Spinal cord (tissue), 10 donors: ENCODE measurements around the gene ABI1. TPM values are rescaled to one million over a fixed set of nuclear protein-coding genes. Genes with fewer than 3 reads are reported as not detected.

Experiments used
- DNase-seq, 6 donors: peaks; one replicate each; pipeline versions ENCODE4 v3.0.0 to v3.0.0-alpha.2; 2013 to 2015; ENCODE audit warnings: low spot score in 6 of 6, low read depth in 4 of 6
- H3K27ac ChIP-seq: one replicate; pipeline ENCODE4 v1.5.1; 2013; ENCODE audit warnings: low read depth, low read length, control low read depth
- H3K27me3 ChIP-seq: one replicate; pipeline ENCODE4 v1.6.1; 2013; ENCODE audit warnings: low read length; ENCODE audit not compliant: control insufficient read depth, insufficient read depth
- H3K36me3 ChIP-seq: one replicate; pipeline ENCODE4 v1.6.1; 2013; ENCODE audit warnings: low read length; ENCODE audit not compliant: control insufficient read depth, insufficient read depth
- H3K4me1 ChIP-seq: one replicate; pipeline ENCODE4 v1.6.1; 2013; ENCODE audit warnings: low read length; ENCODE audit not compliant: control insufficient read depth, insufficient read depth
- H3K4me3 ChIP-seq: one replicate; pipeline ENCODE4 v1.5.1; 2013; ENCODE audit warnings: low read depth, low read length, control low read depth
- H3K9me3 ChIP-seq: one replicate; pipeline ENCODE4 v1.6.1; 2013; ENCODE audit warnings: low read length; ENCODE audit not compliant: control insufficient read depth, insufficient read depth
- WGBS: methylation state at CpG from one replicate; pipeline ENCODE4 v1.1.5; 2013; ENCODE audit warnings: missing lambda C conversion rate; ENCODE audit not compliant: insufficient coverage; 5-methylcytosine and 5-hydroxymethylcytosine counted together
- polyA plus RNA-seq, 2 donors: library from polyadenylated mRNA; unstranded; fragments of 120-200 nt; gene quantifications; one replicate each; pipeline ENCODE4 v1.2.1, GENCODE V29; 2013; ENCODE audit not compliant: insufficient read length in 2 of 2
- total RNA-seq, 2 donors: library from RNA; depleted of rRNA in 1 of 2; stranded (reverse); fragments of 120-200 nt in 1 of 2; fragments of >200 nt in 1 of 2; gene quantifications; one replicate each; pipeline versions ENCODE4 v1.2.3 to v1.2.4, GENCODE V29; 2013 to 2014
- donor health status: healthy.

The ABI1 gene
- total and polyA plus RNA-seq, 4 donors = 60.3 to 87.0 (median 76.2) TPM

- WGBS = no CpG with 5 or more reads among the region's 4 CpGs
These were observed 131.4 kb downstream of the ABI1 start for GRCh38 chr10:26729395-26729794.

GRCh38 chr10:26728957-26729356, 131.8 kb downstream of the ABI1 start:
- Histone ChIP-seq H3K36me3 (peaks cover 29% of the 10 kb centered on the region), H3K4me3 (no peak overlapping the region), H3K9me3 (no peaks in the 10 kb centered on the region), H3K4me1 (peaks cover 14% of the 10 kb centered on the region), H3K27ac (no peak overlapping the region), H3K27me3 (no peaks in the 10 kb centered on the region)
- WGBS = 100% methylated on average over 1 of the region's 7 CpGs
- no peak for DNase-seq

More at GRCh38 chr10:26729395-26729794, 131.4 kb downstream of the ABI1 start:
- Histone ChIP-seq H3K4me3 (no peak overlapping the region), H3K27me3 (no peaks in the 10 kb centered on the region), H3K4me1 (peaks cover 18% of the 10 kb centered on the region), H3K36me3 (peaks cover 28% of the 10 kb centered on the region), H3K27ac (no peak overlapping the region), H3K9me3 (no peaks in the 10 kb centered on the region)
- no peak for DNase-seq

- no peaks in the 10 kb centered on the region for H3K27me3 ChIP-seq
- H3K9me3 ChIP-seq = no peaks in the 10 kb centered on the region
- H3K27ac ChIP-seq = no peak overlapping the region
- peaks cover 4% of the 10 kb centered on the region for H3K4me1 ChIP-seq
- no CpG with 5 or more reads among the region's 1 CpG for WGBS
- no peak overlapping the region for H3K4me3 ChIP-seq
- peaks cover 23% of the 10 kb centered on the region for H3K36me3 ChIP-seq
- no peak for DNase-seq
These were observed 133.8 kb downstream of the ABI1 start for GRCh38 chr10:26727005-26727404.

- WGBS = 88% methylated on average over 2 of the region's 8 CpGs
- H3K4me3 ChIP-seq = no peak overlapping the region
- H3K27ac ChIP-seq = no peak overlapping the region
- H3K36me3 ChIP-seq = peaks cover 24% of the 10 kb centered on the region
- H3K4me1 ChIP-seq = no peaks in the 10 kb centered on the region
- peak in 5 of 6 donors; percentile 51 to 91 (median 65) for DNase-seq
- H3K27me3 ChIP-seq = no peaks in the 10 kb centered on the region
- no peaks in the 10 kb centered on the region for H3K9me3 ChIP-seq
These were observed 134.7 kb downstream of the ABI1 start for GRCh38 chr10:26725837-26726727.

- H3K27ac ChIP-seq = no peak overlapping the region
- no peak for DNase-seq
- 96% methylated on average over 4 of the region's 4 CpGs for WGBS
These were observed 137.7 kb downstream of the ABI1 start for GRCh38 chr10:26723016-26723415.

GRCh38 chr10:26721561-26721960, 139.2 kb downstream of the ABI1 start:
- Histone ChIP-seq H3K27me3 (no peaks in the 10 kb centered on the region), H3K9me3 (no peaks in the 10 kb centered on the region), H3K4me1 (no peaks in the 10 kb centered on the region), H3K27ac (no peak overlapping the region), H3K36me3 (peaks cover 23% of the 10 kb centered on the region), H3K4me3 (no peak overlapping the region)
- DNase-seq = no peak
- 95% methylated on average over 6 of the region's 7 CpGs for WGBS

More at GRCh38 chr10:26723016-26723415, 137.7 kb downstream of the ABI1 start:
- no peaks in the 10 kb centered on the region for H3K27me3 ChIP-seq
- H3K4me1 ChIP-seq = no peaks in the 10 kb centered on the region
- peaks cover 25% of the 10 kb centered on the region for H3K36me3 ChIP-seq
- no peak overlapping the region for H3K4me3 ChIP-seq
- H3K9me3 ChIP-seq = no peaks in the 10 kb centered on the region

GRCh38 chr10:26717476-26717875, 143.3 kb downstream of the ABI1 start:
- Histone ChIP-seq H3K9me3 (no peaks in the 10 kb centered on the region), H3K36me3 (peaks cover 20% of the 10 kb centered on the region), H3K4me3 (no peak overlapping the region), H3K27ac (no peak overlapping the region), H3K4me1 (no peaks in the 10 kb centered on the region), H3K27me3 (no peaks in the 10 kb centered on the region)
- WGBS = no CpG with 5 or more reads among the region's 7 CpGs
- DNase-seq = no peak

GRCh38 chr10:26715137-26715487, 145.6 kb downstream of the ABI1 start:
- H3K27ac ChIP-seq = no peak overlapping the region
- H3K4me1 ChIP-seq = no peaks in the 10 kb centered on the region
- DNase-seq = no peak
- WGBS = 90% methylated on average over 2 of the region's 2 CpGs
- no peak overlapping the region for H3K4me3 ChIP-seq
- H3K9me3 ChIP-seq = no peaks in the 10 kb centered on the region
- no peaks in the 10 kb centered on the region for H3K27me3 ChIP-seq
- peaks cover 9% of the 10 kb centered on the region for H3K36me3 ChIP-seq

GRCh38 chr10:26714415-26715136, 146.2 kb downstream of the ABI1 start:
- Histone ChIP-seq H3K27ac (no peak overlapping the region), H3K4me1 (no peaks in the 10 kb centered on the region), H3K4me3 (no peak overlapping the region), H3K9me3 (no peaks in the 10 kb centered on the region), H3K36me3 (peaks cover 14% of the 10 kb centered on the region), H3K27me3 (no peaks in the 10 kb centered on the region)
- no CpG with 5 or more reads among the region's 1 CpG for WGBS
- no peak for DNase-seq
